Endometrium (tissue), 2 donors: ENCODE results near the gene LHX2.

Experiments used
- FAIRE-seq: peaks from 2 replicates; lab custom pipeline; 2012; peaks lifted over from hg19 to GRCh38; lab: Jason Lieb, UNC
- donor health status: control.
- donor health status: control.

The LHX2 gene

GRCh38 chr9:124013309-124014210, 2.0 kb downstream of the LHX2 start:
- no peak for FAIRE-seq

- no peak for FAIRE-seq
Observed at GRCh38 chr9:124014211-124014955, 2.8 kb downstream of the LHX2 start.

GRCh38 chr9:124014956-124015660, 3.5 kb downstream of the LHX2 start:
- FAIRE-seq = no peak

GRCh38 chr9:124015661-124016131, 4.1 kb downstream of the LHX2 start:
- FAIRE-seq = no peak

GRCh38 chr9:124016175-124017050, 4.8 kb downstream of the LHX2 start:
- no peak for FAIRE-seq

GRCh38 chr9:124017051-124017928, 5.7 kb downstream of the LHX2 start:
- FAIRE-seq = no peak

- FAIRE-seq = no peak
Observed at GRCh38 chr9:124017929-124018729, 6.6 kb downstream of the LHX2 start.

- FAIRE-seq = no peak
Observed at GRCh38 chr9:124018730-124019697, 7.4 kb downstream of the LHX2 start.

- no peak for FAIRE-seq
Observed at GRCh38 chr9:124019771-124020519, 8.4 kb downstream of the LHX2 start.

GRCh38 chr9:124020520-124021384, 9.2 kb downstream of the LHX2 start:
- no peak for FAIRE-seq

GRCh38 chr9:124021385-124021769, 9.8 kb downstream of the LHX2 start:
- no peak for FAIRE-seq

- no peak for FAIRE-seq
Observed at GRCh38 chr9:124022201-124023121, 10.9 kb downstream of the LHX2 start.

- no peak for FAIRE-seq
Observed at GRCh38 chr9:124024107-124024506, 12.5 kb downstream of the LHX2 start.

- FAIRE-seq = no peak
Observed at GRCh38 chr9:124029617-124030016, 18.0 kb downstream of the LHX2 start.

- FAIRE-seq = no peak
Observed at GRCh38 chr9:124030969-124031451, 19.4 kb downstream of the LHX2 start.
